GM12891 (cell line): Measurements from ENCODE around the gene RAMP3.

Experiments
- DNase-seq: peaks from one replicate; pipeline ENCODE4 v3.0.0; 2011; ENCODE audit warnings: low spot score; ENCODE audit not compliant: insufficient read length
- FAIRE-seq: peaks from 2 replicates; lab custom pipeline; 2011; peaks lifted over from hg19 to GRCh38; lab: Jason Lieb, UNC
- PAX5 ChIP-seq: IDR thresholded peaks from 2 replicates; pipeline ENCODE4 v1.6.1; 2011; ENCODE audit warnings: low read length, moderate library complexity, mild to moderate bottlenecking; ENCODE audit not compliant: insufficient read depth, severe bottlenecking
- POLR2A ChIP-seq: IDR thresholded peaks from 2 replicates; pipeline ENCODE4 v1.6.1; 2011; ENCODE audit warnings: low read depth, low read length, control low read depth
- POLR2AphosphoS5 ChIP-seq: IDR thresholded peaks from 2 replicates; pipeline ENCODE4 v1.6.1; 2011; ENCODE audit warnings: low read depth, low read length, control low read depth
- POU2F2 ChIP-seq: IDR thresholded peaks from 2 replicates; pipeline ENCODE4 v1.6.1; 2011; ENCODE audit warnings: low read depth, mild to moderate bottlenecking, control low read depth, low read length, moderate library complexity
- SPI1 ChIP-seq: IDR thresholded peaks from 2 replicates; pipeline ENCODE4 v1.6.1; 2011; ENCODE audit warnings: low read depth, low read length, control low read depth
- TAF1 ChIP-seq: IDR thresholded peaks from 2 replicates; pipeline ENCODE4 v1.6.1; 2011; ENCODE audit warnings: low read depth, low read length, control low read depth

Gene RAMP3

DNA sequence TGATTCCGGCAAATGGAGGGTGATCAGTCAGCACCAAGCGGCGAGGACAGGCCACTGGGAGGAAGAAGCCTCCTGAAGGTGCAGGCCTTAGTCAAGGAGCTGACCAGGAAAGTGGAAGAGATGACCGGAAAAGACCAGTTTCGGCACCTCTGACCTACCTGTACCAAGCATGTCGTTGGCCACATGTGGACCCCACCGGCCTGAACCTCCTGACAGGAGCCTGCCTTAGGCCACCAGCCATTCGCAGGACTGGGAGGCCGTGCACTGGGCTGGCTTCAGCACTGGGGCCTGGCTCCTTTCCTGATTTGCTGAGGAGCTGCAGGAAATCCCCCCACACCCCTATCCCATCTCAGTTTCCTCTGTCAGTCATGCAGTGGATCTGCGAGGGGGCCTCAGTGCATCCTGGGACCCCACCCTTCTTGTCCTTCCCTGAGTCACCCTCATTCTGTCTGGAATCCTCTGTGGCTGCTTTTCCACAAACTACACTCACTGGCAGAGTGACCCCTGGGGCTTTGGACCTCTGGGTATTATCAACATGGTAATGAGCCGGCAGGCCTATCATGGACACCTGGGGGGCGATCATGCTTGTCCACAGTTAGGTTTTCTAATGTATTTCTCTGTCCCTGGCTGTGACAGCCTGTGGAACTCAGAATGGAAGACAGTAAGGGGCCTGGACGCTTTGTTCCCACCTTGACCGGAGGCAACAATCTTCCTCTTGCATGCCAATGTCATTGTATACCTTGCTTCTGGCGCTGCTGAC, 33.0 kb downstream of the RAMP3 start:
- TF ChIP-seq POU2F2 = no peak
- no peak for TF ChIP-seq PAX5
- TF ChIP-seq SPI1 = no peak
- no peak for TF ChIP-seq POLR2AphosphoS5
- no peak for TF ChIP-seq TAF1
- TF ChIP-seq POLR2A = no peak
- DNase-seq (no peak), FAIRE-seq (no peak)

DNA sequence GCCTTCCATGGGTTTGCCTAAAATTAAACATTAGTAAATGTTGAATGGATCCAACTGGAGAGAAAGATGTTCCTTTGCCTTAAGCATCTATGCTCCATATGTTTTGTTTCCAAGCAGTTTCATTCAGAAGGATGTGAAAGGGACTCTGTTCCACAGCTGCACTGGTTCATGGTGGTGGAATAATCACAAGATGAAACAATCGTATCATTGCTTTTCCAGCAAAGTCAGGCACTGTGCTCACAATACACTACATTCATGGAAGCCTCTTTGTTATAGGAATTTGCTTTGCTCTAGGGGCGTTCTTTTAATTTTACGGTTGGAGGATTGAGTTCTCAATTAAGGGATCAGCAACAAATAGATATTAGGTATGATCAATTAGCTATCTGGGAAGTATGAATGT, 33.8 kb downstream of the RAMP3 start:
- TF ChIP-seq PAX5 (no peak), SPI1 (no peak)
- no peak for FAIRE-seq
- no peak for DNase-seq

DNA sequence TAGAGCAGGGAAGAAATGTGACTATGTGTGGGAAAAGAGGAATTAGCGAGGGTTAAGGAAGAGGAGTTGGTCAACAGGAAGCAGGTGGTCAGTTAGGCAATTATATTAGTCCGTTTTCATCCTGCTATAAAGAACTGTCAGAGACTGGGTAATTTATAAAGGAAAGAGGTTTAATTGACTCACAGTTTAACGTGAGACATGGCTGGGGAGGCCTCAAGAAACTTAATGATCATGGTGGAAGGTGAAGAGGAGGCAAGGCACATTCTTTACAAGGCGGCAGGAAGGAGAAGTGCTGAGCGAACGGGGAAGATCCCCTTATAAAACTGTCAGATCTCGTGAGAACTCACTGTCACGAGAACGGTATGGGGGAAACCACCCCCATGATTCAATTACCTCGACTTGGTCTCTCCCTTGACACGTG, 35.0 kb downstream of the RAMP3 start:
- TF ChIP-seq POLR2AphosphoS5 = no peak
- TF ChIP-seq TAF1 = no peak
- TF ChIP-seq POLR2A = no peak
- no peak for TF ChIP-seq PAX5
- no peak for TF ChIP-seq SPI1
- TF ChIP-seq POU2F2 = no peak
- DNase-seq (no peak), FAIRE-seq (no peak)

DNA sequence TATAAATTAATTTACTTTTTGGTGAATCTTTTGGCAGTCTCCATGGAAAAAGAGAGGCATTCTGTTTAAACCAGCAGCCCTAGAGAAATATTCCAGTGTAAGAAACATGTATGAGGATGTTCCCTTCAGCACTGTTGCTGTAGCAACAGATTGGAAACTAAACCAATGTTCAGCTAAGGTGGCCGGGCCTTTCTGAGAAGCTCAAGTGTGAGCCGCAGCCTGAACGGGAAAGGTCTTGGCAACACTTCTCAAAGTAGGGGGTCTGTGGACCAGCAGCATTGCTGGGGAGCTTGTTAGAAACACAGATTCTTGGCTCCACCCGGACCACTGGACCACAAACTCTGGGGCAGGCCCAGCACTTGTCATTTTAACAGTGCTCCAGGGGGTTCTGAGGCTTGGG, 36.2 kb downstream of the RAMP3 start:
- no peak for TF ChIP-seq PAX5
- no peak for FAIRE-seq
- no peak for DNase-seq

DNA sequence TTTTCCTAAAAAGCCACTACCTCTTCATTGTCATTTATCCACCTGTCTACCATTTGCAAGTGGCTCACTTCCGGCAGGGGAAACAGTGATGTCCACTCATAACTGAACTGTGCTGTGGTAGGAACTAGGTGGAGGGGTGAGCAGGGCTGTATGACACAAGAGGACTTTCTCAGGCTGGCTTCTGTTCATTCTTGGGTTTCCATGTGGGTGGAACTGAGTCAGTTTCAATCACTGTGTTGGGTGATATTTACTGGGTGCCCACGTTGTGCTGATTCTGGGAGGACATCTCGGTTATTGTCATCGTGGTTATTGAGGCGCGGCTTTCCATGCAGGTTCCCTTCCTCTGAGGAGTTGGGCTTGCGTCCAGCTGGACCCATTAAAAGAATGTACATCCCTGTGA, 38.8 kb downstream of the RAMP3 start:
- DNase-seq (no peak), FAIRE-seq (peak; percentile 87)
- TF ChIP-seq TAF1 (no peak), POU2F2 (no peak), POLR2A (no peak), POLR2AphosphoS5 (no peak), PAX5 (no peak), SPI1 (no peak)

DNA sequence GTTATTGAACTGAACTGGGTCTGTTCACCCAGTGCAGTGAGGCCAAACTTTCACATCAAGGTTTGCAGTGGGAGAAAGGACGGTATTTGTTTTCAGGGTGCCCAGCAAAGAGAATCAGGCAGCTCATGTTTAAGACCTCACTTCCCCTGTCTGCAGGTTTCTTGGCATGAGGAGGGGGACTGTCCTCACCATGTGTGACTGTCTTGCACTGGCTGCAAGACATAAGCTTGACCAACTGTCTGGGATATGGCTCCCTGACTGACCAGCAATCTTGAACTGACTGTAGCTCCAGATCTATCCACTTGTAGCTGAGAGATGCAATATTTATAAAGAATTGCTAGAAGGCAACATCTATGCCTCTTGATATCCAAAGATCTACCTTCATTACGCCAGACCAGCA, 39.9 kb downstream of the RAMP3 start:
- no peak for DNase-seq
- no peak for TF ChIP-seq POU2F2
- TF ChIP-seq SPI1 = no peak
- TF ChIP-seq POLR2A = no peak
- no peak for TF ChIP-seq TAF1
- no peak for TF ChIP-seq PAX5
- no peak for TF ChIP-seq POLR2AphosphoS5
- no peak for FAIRE-seq

DNA sequence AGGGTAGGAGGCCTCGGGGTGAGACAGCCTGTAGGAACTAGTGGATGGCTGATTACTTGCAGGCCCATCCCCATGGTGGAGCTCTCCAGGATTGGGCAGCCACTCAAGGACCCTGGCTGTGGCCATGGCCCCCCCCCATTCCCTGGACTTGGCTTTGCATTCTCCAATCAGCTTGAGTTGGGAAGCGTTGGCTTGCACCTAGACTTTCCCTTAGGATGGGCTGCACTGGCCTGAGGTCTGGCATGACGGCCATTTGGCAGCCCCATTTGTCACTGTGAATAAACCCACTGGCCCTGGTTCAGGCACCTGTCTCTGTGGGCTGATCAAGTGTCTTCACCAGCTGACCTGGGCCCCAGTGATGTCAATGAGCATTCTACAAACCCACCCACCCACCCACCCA, 41.4 kb downstream of the RAMP3 start:
- DNase-seq (no peak), FAIRE-seq (no peak)
- TF ChIP-seq SPI1 = no peak
- TF ChIP-seq TAF1 = no peak
- no peak for TF ChIP-seq POU2F2
- no peak for TF ChIP-seq PAX5
- no peak for TF ChIP-seq POLR2A
- no peak for TF ChIP-seq POLR2AphosphoS5

DNA sequence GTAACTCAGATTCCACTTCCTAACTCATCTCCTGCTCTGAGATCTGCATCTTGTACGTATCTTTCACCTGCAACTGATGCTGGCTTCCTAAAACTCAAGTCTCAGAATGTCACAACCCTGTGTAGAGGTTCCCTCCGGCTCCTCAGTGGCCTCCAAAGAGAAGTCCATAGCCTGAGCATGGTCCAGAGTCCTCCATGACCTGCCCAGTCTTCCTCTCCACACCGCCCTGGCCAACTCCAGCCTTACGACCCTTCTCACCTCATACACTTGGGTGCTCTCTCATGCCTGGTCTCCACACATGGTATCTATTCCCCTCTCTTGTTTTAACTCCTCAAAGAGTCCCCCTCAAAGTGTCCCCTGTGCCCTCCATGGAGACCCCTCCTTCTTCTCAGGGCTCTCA, 41.9 kb downstream of the RAMP3 start:
- FAIRE-seq = no peak
- TF ChIP-seq POLR2A (no peak), PAX5 (no peak), POU2F2 (no peak), SPI1 (no peak), POLR2AphosphoS5 (no peak), TAF1 (no peak)

DNA sequence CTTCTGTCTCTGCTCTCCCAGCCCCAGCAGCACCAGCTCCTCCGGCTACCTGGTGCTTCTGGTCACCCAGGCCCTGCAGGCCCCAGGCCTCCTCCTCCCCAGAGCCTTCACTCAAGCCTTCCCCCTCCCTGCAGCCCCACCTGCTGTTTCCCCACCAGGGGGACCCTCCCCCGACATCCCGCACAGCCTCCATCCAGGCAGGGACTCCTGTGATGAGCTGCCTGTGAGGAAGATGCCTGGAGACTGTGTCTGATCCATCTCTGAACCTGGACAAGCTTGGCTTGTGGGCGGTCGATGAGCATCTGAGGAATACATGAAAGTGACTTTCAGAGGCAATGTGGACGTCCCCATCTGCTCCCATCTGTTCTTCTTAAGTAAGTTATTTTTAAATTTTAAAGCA, 45.0 kb downstream of the RAMP3 start:
- DNase-seq = no peak
- no peak for TF ChIP-seq TAF1
- no peak for TF ChIP-seq POLR2AphosphoS5
- no peak for TF ChIP-seq PAX5
- TF ChIP-seq POLR2A = no peak
- no peak for TF ChIP-seq POU2F2
- no peak for TF ChIP-seq SPI1
- no peak for FAIRE-seq

More for the DNA sequence above, 41.9 kb downstream of the RAMP3 start:
- no peak for DNase-seq

DNA sequence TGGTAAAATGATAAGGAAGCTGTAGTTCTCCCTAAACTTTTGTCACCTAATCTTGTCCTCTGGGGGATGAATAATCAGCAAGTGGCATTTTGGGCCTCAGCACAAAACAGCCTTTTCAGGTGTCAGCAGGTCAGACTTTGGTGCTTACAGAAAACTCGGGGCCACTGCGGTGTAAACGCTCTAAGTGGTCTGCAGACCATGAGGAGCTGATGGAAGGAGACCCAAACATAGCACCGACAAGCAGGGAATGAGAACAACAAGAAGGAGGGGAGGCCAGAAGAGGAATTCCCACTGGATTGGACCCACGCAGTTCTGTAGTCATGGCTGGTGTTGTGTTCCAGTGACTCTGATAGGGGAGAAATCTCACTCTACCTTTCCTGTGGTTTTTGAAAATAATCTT, 45.4 kb downstream of the RAMP3 start:
- no peak for TF ChIP-seq TAF1
- no peak for TF ChIP-seq POU2F2
- no peak for TF ChIP-seq PAX5
- TF ChIP-seq SPI1 = no peak
- no peak for TF ChIP-seq POLR2A
- TF ChIP-seq POLR2AphosphoS5 = no peak
- DNase-seq (no peak), FAIRE-seq (no peak)

DNA sequence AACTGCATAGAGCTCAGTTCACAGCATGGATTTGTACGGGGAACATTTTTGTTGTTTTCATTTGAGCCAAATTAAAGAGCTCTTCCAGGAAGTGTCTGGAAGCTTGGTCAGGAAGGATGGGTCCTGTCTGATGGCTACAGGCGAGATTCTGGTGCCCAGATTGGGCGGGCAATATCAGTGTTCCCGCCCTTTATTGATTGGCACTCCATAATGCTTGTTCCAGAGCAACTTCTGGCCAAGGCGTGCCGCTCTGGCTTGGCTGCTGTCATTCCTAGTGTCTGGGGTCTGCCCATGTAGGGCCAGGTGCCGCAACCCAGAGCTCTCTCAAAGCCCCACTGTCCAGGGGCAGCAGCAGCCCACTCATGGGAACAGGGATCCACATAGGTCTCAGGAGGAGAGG, 45.9 kb downstream of the RAMP3 start:
- DNase-seq (no peak), FAIRE-seq (no peak)
- TF ChIP-seq POU2F2 (no peak), POLR2AphosphoS5 (no peak), POLR2A (no peak), TAF1 (no peak), SPI1 (no peak), PAX5 (no peak)
